CD4-positive, CD25-positive, alpha-beta regulatory T cell (primary cell): ENCODE data around the gene SEC23A. TPM values are rescaled to one million over a fixed set of nuclear protein-coding genes. Genes with fewer than 3 reads are reported as not detected.
A peak's percentile ranks its signal among the peaks of the same experiment; 100 is the strongest.
"Not testable (repeated sequence)": the region's sequence is repeated elsewhere in the genome, so short reads cannot be mapped to it uniquely, and the experiment has no call there.

Experiments used
- ATAC-seq, 2 donors: fragments of 150-1000 bp; cut with Tn5 transposase; one replicate each; pipeline ENCODE4 v1.10.0; 2021; ENCODE audit warnings: low read depth in 2 of 2, moderate number of reproducible peaks in 2 of 2, moderate library complexity in 1 of 2
- DNase-seq, 3 donors: peaks; one replicate each; pipeline versions ENCODE4 v3.0.0 to v3.0.0-alpha.2; 2012 to 2022; ENCODE audit warnings: mixed read lengths in 1 of 3
- H3K27ac ChIP-seq: one replicate; pipeline ENCODE4 v1.7.0; 2013; ENCODE audit warnings: mild to moderate bottlenecking, low read length; ENCODE audit not compliant: insufficient read depth, poor library complexity, severe bottlenecking
- H3K27me3 ChIP-seq: one replicate; pipeline ENCODE4 v1.7.0; 2013; ENCODE audit warnings: low read length; ENCODE audit not compliant: control insufficient read depth, insufficient read depth
- H3K36me3 ChIP-seq: one replicate; pipeline ENCODE4 v1.7.0; 2013; ENCODE audit warnings: mild to moderate bottlenecking, low read length, moderate library complexity; ENCODE audit not compliant: control insufficient read depth, insufficient read depth
- H3K4me1 ChIP-seq: 2 replicates; pipeline ENCODE4 v1.7.0; 2013; ENCODE audit warnings: mild to moderate bottlenecking, low read length; ENCODE audit not compliant: insufficient read depth, control insufficient read depth, poor library complexity, severe bottlenecking
- H3K4me3 ChIP-seq: one replicate; pipeline ENCODE4 v1.7.0; 2013; ENCODE audit warnings: low read depth, mild to moderate bottlenecking, low read length, moderate library complexity
- H3K9me3 ChIP-seq, 2 experiments: 1 replicate in 1 of 2; 2 replicates in 1 of 2; pipeline ENCODE4 v1.7.0; 2013; ENCODE audit warnings: low read length in 2 of 2, mild to moderate bottlenecking in 1 of 2, moderate library complexity in 1 of 2; ENCODE audit not compliant: control insufficient read depth in 2 of 2
- H3K27ac Mint-ChIP-seq, 3 donors: one replicate each; pipeline ENCODE4 v1.8.0; 2020 to 2022; ENCODE audit warnings: mild to moderate bottlenecking in 3 of 3, mixed read lengths in 3 of 3, moderate library complexity in 2 of 3
- H3K27me3 Mint-ChIP-seq: one replicate; pipeline ENCODE4 v1.8.0; 2022; ENCODE audit warnings: mild to moderate bottlenecking, mixed read lengths
- H3K36me3 Mint-ChIP-seq: one replicate; pipeline ENCODE4 v1.8.0; 2020; ENCODE audit warnings: mixed read lengths
- H3K4me1 Mint-ChIP-seq, 4 donors: one replicate each; pipeline ENCODE4 v1.8.0; 2020 to 2022; ENCODE audit warnings: mixed read lengths in 4 of 4, mild to moderate bottlenecking in 1 of 4
- H3K4me3 Mint-ChIP-seq, 4 donors: one replicate each; pipeline ENCODE4 v1.8.0; 2020 to 2022; ENCODE audit warnings: mild to moderate bottlenecking in 4 of 4, mixed read lengths in 4 of 4, moderate library complexity in 3 of 4
- H3K9me3 Mint-ChIP-seq, 7 donors: one replicate each; pipeline ENCODE4 v1.8.0; 2020 to 2022; ENCODE audit warnings: mixed read lengths in 7 of 7, mild to moderate bottlenecking in 3 of 7, moderate library complexity in 2 of 7
- polyA plus RNA-seq, 4 donors: library from polyadenylated mRNA; unstranded; fragments of 300-500 nt; fragmentation: Illumina TruSeq; gene quantifications; one replicate each; pipeline ENCODE4 v1.2.3, GENCODE V29; 2021
- total RNA-seq: library from RNA; stranded (reverse); gene quantifications from one replicate; pipeline ENCODE4 v1.2.3, GENCODE V29; 2022

Gene SEC23A
- total and polyA plus RNA-seq, 5 donors from 2014 or later: 29.5 to 64.5 (median 40.4) TPM

GRCh38 chr14:39060818-39061437, 42.1 kb downstream of the SEC23A start:
- Mint-ChIP-seq H3K27ac (peak overlapping the region in 1 of 3 donors; percentile 63), H3K4me1 (no peaks in the 10 kb centered on the region), H3K36me3 (peaks cover 69% of the 10 kb centered on the region), H3K9me3 (peaks cover 0 to 14% (median 11%) of the 10 kb centered on the region in 7 donors), H3K4me3 (no peak overlapping the region), H3K27me3 (no peaks in the 10 kb centered on the region)
- Histone ChIP-seq H3K27ac (no peak overlapping the region), H3K4me3 (no peak overlapping the region), H3K27me3 (no peaks in the 10 kb centered on the region), H3K36me3 (peaks cover 91% of the 10 kb centered on the region), H3K4me1 (no peaks in the 10 kb centered on the region), H3K9me3 (peaks cover 16 to 21% of the 10 kb centered on the region in 2 experiments)
- ATAC-seq (no peak), DNase-seq (no peak)

- Histone ChIP-seq H3K4me1 (no peaks in the 10 kb centered on the region), H3K27me3 (no peaks in the 10 kb centered on the region), H3K36me3 (peaks cover 91% of the 10 kb centered on the region), H3K4me3 (no peak overlapping the region), H3K27ac (no peak overlapping the region), H3K9me3 (peaks cover 31 to 32% of the 10 kb centered on the region in 2 experiments)
- no peak overlapping the region for H3K4me3 Mint-ChIP-seq
- peaks cover 75% of the 10 kb centered on the region for H3K36me3 Mint-ChIP-seq
- ATAC-seq (no peak), DNase-seq (peak in 1 of 3 donors; percentile 17)
- peaks cover 0 to 3% (median 1%) of the 10 kb centered on the region in 4 donors for H3K4me1 Mint-ChIP-seq
- peaks cover 0 to 22% (median 11%) of the 10 kb centered on the region in 7 donors for H3K9me3 Mint-ChIP-seq
- no peak overlapping the region for H3K27ac Mint-ChIP-seq
- H3K27me3 Mint-ChIP-seq: no peaks in the 10 kb centered on the region
These were observed 47.1 kb downstream of the SEC23A start for GRCh38 chr14:39055786-39056474.

- H3K4me3 Mint-ChIP-seq: not testable (repeated sequence)
- H3K36me3 ChIP-seq: peaks cover 89% of the 10 kb centered on the region
These were observed 50.1 kb downstream of the SEC23A start for GRCh38 chr14:39052869-39053454.

GRCh38 chr14:39050389-39050788, 52.6 kb downstream of the SEC23A start:
- Histone ChIP-seq H3K27me3 (no peaks in the 10 kb centered on the region), H3K36me3 (peaks cover 87% of the 10 kb centered on the region), H3K9me3 (peaks cover 6 to 10% of the 10 kb centered on the region in 2 experiments), H3K4me3 (no peak overlapping the region), H3K4me1 (no peaks in the 10 kb centered on the region), H3K27ac (no peak overlapping the region)
- ATAC-seq (no peak), DNase-seq (no peak)
- H3K27me3 Mint-ChIP-seq: no peaks in the 10 kb centered on the region
- peaks cover 75% of the 10 kb centered on the region for H3K36me3 Mint-ChIP-seq
- H3K27ac Mint-ChIP-seq: no peak overlapping the region
- no peak overlapping the region for H3K4me3 Mint-ChIP-seq
- H3K4me1 Mint-ChIP-seq: peaks cover 0 to 10% (median 4%) of the 10 kb centered on the region in 4 donors
- H3K9me3 Mint-ChIP-seq: peaks cover 0 to 11% (median 3%) of the 10 kb centered on the region in 7 donors

More at GRCh38 chr14:39052869-39053454, 50.1 kb downstream of the SEC23A start:
- H3K4me1 Mint-ChIP-seq, H3K27ac ChIP-seq, ATAC-seq, H3K27me3 Mint-ChIP-seq, H3K4me3 ChIP-seq, H3K27ac Mint-ChIP-seq, DNase-seq, H3K4me1 ChIP-seq, H3K27me3 ChIP-seq: not testable (repeated sequence)
- H3K36me3 Mint-ChIP-seq: peaks cover 61% of the 10 kb centered on the region
- peaks cover 0 to 17% (median 3%) of the 10 kb centered on the region in 7 donors for H3K9me3 Mint-ChIP-seq
- H3K9me3 ChIP-seq: peaks cover 22 to 31% of the 10 kb centered on the region in 2 experiments

- not testable (repeated sequence) for H3K27ac ChIP-seq, H3K9me3 Mint-ChIP-seq, H3K27ac Mint-ChIP-seq, ATAC-seq, H3K4me3 ChIP-seq, H3K27me3 Mint-ChIP-seq, H3K27me3 ChIP-seq, DNase-seq, H3K4me1 Mint-ChIP-seq, H3K9me3 ChIP-seq, H3K4me3 Mint-ChIP-seq, H3K4me1 ChIP-seq
- H3K36me3 Mint-ChIP-seq: peaks cover 52% of the 10 kb centered on the region
- peaks cover 83% of the 10 kb centered on the region for H3K36me3 ChIP-seq
These were observed 57.1 kb downstream of the SEC23A start for GRCh38 chr14:39045889-39046288.

- no peak for DNase-seq
These were observed 59.6 kb downstream of the SEC23A start for GRCh38 chr14:39043352-39043943.

GRCh38 chr14:39040529-39040928, 62.5 kb downstream of the SEC23A start:
- Histone ChIP-seq H3K9me3 (no peaks in the 10 kb centered on the region), H3K36me3 (peaks cover 85% of the 10 kb centered on the region), H3K4me3 (no peak overlapping the region), H3K27ac (no peak overlapping the region), H3K4me1 (no peaks in the 10 kb centered on the region), H3K27me3 (no peaks in the 10 kb centered on the region)
- Mint-ChIP-seq H3K27me3 (no peaks in the 10 kb centered on the region), H3K4me1 (peaks cover 0 to 8% (median 2%) of the 10 kb centered on the region in 4 donors), H3K36me3 (peaks cover 31% of the 10 kb centered on the region), H3K9me3 (no peaks in the 10 kb centered on the region), H3K4me3 (no peak overlapping the region), H3K27ac (no peak overlapping the region)
- ATAC-seq (no peak), DNase-seq (no peak)

More at GRCh38 chr14:39043352-39043943, 59.6 kb downstream of the SEC23A start:
- no peaks in the 10 kb centered on the region for H3K27me3 Mint-ChIP-seq
- no peak overlapping the region for H3K27ac ChIP-seq
- H3K9me3 Mint-ChIP-seq: no peaks in the 10 kb centered on the region
- ATAC-seq: no peak
- H3K4me3 ChIP-seq: no peak overlapping the region
- H3K36me3 ChIP-seq: peaks cover 87% of the 10 kb centered on the region
- no peak overlapping the region for H3K4me3 Mint-ChIP-seq
- no peaks in the 10 kb centered on the region for H3K9me3 ChIP-seq
- no peaks in the 10 kb centered on the region for H3K27me3 ChIP-seq
- H3K27ac Mint-ChIP-seq: peak overlapping the region in 1 of 3 donors; percentile 22
- no peaks in the 10 kb centered on the region for H3K4me1 ChIP-seq
- H3K36me3 Mint-ChIP-seq: peaks cover 54% of the 10 kb centered on the region
- peaks cover 0 to 13% (median 2%) of the 10 kb centered on the region in 4 donors for H3K4me1 Mint-ChIP-seq
